HEK293 (cell line): Measurements from ENCODE around the gene TTLL9.

ENCODE experiments used
- CTCF ChIA-PET: fragments of 350-600 bp; formaldehyde crosslinking; extraction: SDS; loops from one replicate; lab custom pipeline; 2021; ENCODE audit warnings: antibody characterized with exemption; lab: Yijun Ruan, JAX
- POLR2A ChIA-PET: fragments of 300-600 bp; formaldehyde crosslinking; extraction: SDS; loops from one replicate; lab custom pipeline; 2020; ENCODE audit warnings: antibody characterized with exemption, inconsistent platforms; lab: Yijun Ruan, JAX
- H3K27ac ChIP-seq: fragments of 200-500 bp; sonication (Bioruptor generic); 2 replicates; pipeline ENCODE4 v1.5.1; 2014; ENCODE audit warnings: low read depth, low read length, control low read depth, inconsistent platforms; ENCODE audit errors: extremely low read depth
- H3K36me3 ChIP-seq, 2 experiments: fragments of 200-500 bp in 1 of 2; sonication (Bioruptor generic) in 1 of 2; 1 replicate in 1 of 2; 2 replicates in 1 of 2; pipeline ENCODE4 v1.5.1; 2014 to 2017; ENCODE audit warnings: inconsistent platforms in 2 of 2, low read length in 2 of 2; ENCODE audit not compliant: control insufficient read depth in 2 of 2, insufficient read depth in 1 of 2
- H3K4me1 ChIP-seq: fragments of 200-500 bp; sonication (Bioruptor generic); 2 replicates; pipeline ENCODE4 v1.5.1; 2014; ENCODE audit warnings: mild to moderate bottlenecking, low read length, inconsistent platforms; ENCODE audit not compliant: control insufficient read depth, insufficient read depth
- H3K4me3 ChIP-seq: 2 replicates; pipeline ENCODE4 v1.5.1; 2011; ENCODE audit warnings: low read depth, mild to moderate bottlenecking, control low read depth, low read length, moderate library complexity
- H3K9me3 ChIP-seq: fragments of 200-500 bp; sonication (Bioruptor generic); 2 replicates; pipeline ENCODE4 v1.5.1; 2014; ENCODE audit warnings: low read depth, low read length, inconsistent platforms; ENCODE audit not compliant: control insufficient read depth, insufficient read depth
- FEZF1 ChIP-seq: fragments of 450-650 bp; formaldehyde crosslinking; IDR thresholded peaks from 2 replicates; pipeline ENCODE4 v1.5.1; 2016; ENCODE audit warnings: missing biosample characterization, missing genetic modification characterization
- GFI1B ChIP-seq: fragments of 450-650 bp; formaldehyde crosslinking; IDR thresholded peaks from 2 replicates; pipeline ENCODE4 v1.5.1; 2016; ENCODE audit warnings: missing biosample characterization, missing genetic modification characterization
- KLF7 ChIP-seq: fragments of 450-650 bp; formaldehyde crosslinking; IDR thresholded peaks from 2 replicates; pipeline ENCODE4 v1.5.1; 2016; ENCODE audit warnings: missing biosample characterization, missing genetic modification characterization, borderline replicate concordance
- OSR2 ChIP-seq: fragments of 450-650 bp; formaldehyde crosslinking; IDR thresholded peaks from 2 replicates; pipeline ENCODE4 v1.5.1; 2016; ENCODE audit warnings: missing biosample characterization, missing genetic modification characterization
- PRDM10 ChIP-seq: fragments of 450-650 bp; formaldehyde crosslinking; IDR thresholded peaks from 2 replicates; pipeline ENCODE4 v1.5.1; 2016; ENCODE audit warnings: missing biosample characterization, missing genetic modification characterization
- WT1 ChIP-seq: fragments of 450-650 bp; formaldehyde crosslinking; IDR thresholded peaks from 2 replicates; pipeline ENCODE4 v1.5.1; 2016; ENCODE audit warnings: missing biosample characterization, missing genetic modification characterization
- ZBTB20 ChIP-seq: fragments of 450-650 bp; formaldehyde crosslinking; IDR thresholded peaks from 2 replicates; pipeline ENCODE4 v1.5.1; 2016; ENCODE audit warnings: missing biosample characterization, missing genetic modification characterization
- ZBTB8A ChIP-seq: fragments of 450-650 bp; formaldehyde crosslinking; IDR thresholded peaks from 2 replicates; pipeline ENCODE4 v1.5.1; 2016; ENCODE audit warnings: missing biosample characterization, missing genetic modification characterization
- ZFP41 ChIP-seq: fragments of 450-650 bp; formaldehyde crosslinking; IDR thresholded peaks from 2 replicates; pipeline ENCODE4 v1.5.1; 2016; ENCODE audit warnings: missing biosample characterization, missing genetic modification characterization, borderline replicate concordance
- ZFP69B ChIP-seq: fragments of 450-650 bp; formaldehyde crosslinking; IDR thresholded peaks from 2 replicates; pipeline ENCODE4 v1.5.1; 2016; ENCODE audit warnings: missing biosample characterization, missing genetic modification characterization
- ZNF132 ChIP-seq: fragments of 450-650 bp; formaldehyde crosslinking; IDR thresholded peaks from 2 replicates; pipeline ENCODE4 v1.5.1; 2017; ENCODE audit warnings: missing biosample characterization, missing genetic modification characterization, borderline replicate concordance
- ZNF214 ChIP-seq: fragments of 450-650 bp; formaldehyde crosslinking; IDR thresholded peaks from 2 replicates; pipeline ENCODE4 v1.5.1; 2017; ENCODE audit warnings: missing biosample characterization, mild to moderate bottlenecking, missing genetic modification characterization, borderline replicate concordance
- ZNF621 ChIP-seq: fragments of 450-650 bp; formaldehyde crosslinking; IDR thresholded peaks from 2 replicates; pipeline ENCODE4 v1.5.1; 2017; ENCODE audit warnings: missing biosample characterization, missing genetic modification characterization
- ZNF639 ChIP-seq: fragments of 450-650 bp; formaldehyde crosslinking; IDR thresholded peaks from 2 replicates; pipeline ENCODE4 v1.5.1; 2016; ENCODE audit warnings: missing biosample characterization, missing genetic modification characterization
- ZNF776 ChIP-seq: fragments of 450-650 bp; formaldehyde crosslinking; IDR thresholded peaks from 2 replicates; pipeline ENCODE4 v1.5.0; 2017; ENCODE audit warnings: missing biosample characterization, missing genetic modification characterization, borderline replicate concordance
- TF ChIP-seq, protein P1 (sequence below): fragments of 450-650 bp; formaldehyde crosslinking; IDR thresholded peaks from 2 replicates; pipeline ENCODE4 v1.5.1; 2016; ENCODE audit warnings: missing biosample characterization, missing genetic modification characterization
- TF ChIP-seq, protein P2 (sequence below): fragments of 450-650 bp; formaldehyde crosslinking; IDR thresholded peaks from 2 replicates; pipeline ENCODE4 v1.5.1; 2017; ENCODE audit warnings: missing biosample characterization, missing genetic modification characterization
- TF ChIP-seq, protein P3 (sequence below): fragments of 450-650 bp; formaldehyde crosslinking; IDR thresholded peaks from 2 replicates; pipeline ENCODE4 v1.5.1; 2016; ENCODE audit warnings: missing biosample characterization, missing genetic modification characterization
- TF ChIP-seq, protein P4 (sequence below): fragments of 450-650 bp; formaldehyde crosslinking; IDR thresholded peaks from 2 replicates; pipeline ENCODE4 v1.5.1; 2017; ENCODE audit warnings: missing biosample characterization, missing genetic modification characterization

The TTLL9 gene

DNA sequence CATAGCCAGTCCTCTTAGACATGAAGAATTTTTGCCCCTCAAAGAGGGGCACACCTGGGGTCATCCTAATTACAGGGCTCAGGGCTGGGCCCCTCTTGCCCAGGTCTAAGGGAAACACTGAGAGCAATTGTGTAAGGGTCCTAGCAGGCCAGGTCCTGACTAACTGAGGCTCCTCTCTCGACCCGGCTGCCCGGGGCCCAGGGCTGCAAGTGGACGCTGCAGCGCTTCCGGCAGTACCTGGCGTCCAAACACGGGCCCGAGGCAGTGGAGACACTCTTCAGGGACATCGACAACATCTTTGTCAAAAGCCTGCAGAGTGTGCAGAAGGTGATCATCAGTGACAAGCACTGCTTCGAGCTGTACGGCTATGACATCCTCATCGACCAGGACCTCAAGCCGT is 64.1 kb downstream of the TTLL9 start:
- POLR2A ChIA-PET: no interaction called here
- TF ChIP-seq PRDM10 (tag by site-specific recombination): no peak
- TF ChIP-seq KLF7 (tag by site-specific recombination): no peak
- no peak for TF ChIP-seq ZNF621 (tag by site-specific recombination)
- no peak for TF ChIP-seq ZNF214 (tag by site-specific recombination)
- no peak for TF ChIP-seq ZBTB8A (tag by site-specific recombination)
- no peak for TF ChIP-seq WT1 (tag by site-specific recombination)
- TF ChIP-seq, protein P1, sequence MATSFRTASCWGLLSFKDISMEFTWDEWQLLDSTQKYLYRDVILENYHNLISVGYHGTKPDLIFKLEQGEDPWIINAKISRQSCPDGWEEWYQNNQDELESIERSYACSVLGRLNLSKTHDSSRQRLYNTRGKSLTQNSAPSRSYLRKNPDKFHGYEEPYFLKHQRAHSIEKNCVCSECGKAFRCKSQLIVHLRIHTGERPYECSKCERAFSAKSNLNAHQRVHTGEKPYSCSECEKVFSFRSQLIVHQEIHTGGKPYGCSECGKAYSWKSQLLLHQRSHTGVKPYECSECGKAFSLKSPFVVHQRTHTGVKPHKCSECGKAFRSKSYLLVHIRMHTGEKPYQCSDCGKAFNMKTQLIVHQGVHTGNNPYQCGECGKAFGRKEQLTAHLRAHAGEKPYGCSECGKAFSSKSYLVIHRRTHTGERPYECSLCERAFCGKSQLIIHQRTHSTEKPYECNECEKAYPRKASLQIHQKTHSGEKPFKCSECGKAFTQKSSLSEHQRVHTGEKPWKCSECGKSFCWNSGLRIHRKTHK (tag by site-specific recombination): no peak
- TF ChIP-seq ZNF639 (tag by site-specific recombination): no peak
- no peak for TF ChIP-seq ZNF132 (tag by site-specific recombination)
- TF ChIP-seq, protein P2, sequence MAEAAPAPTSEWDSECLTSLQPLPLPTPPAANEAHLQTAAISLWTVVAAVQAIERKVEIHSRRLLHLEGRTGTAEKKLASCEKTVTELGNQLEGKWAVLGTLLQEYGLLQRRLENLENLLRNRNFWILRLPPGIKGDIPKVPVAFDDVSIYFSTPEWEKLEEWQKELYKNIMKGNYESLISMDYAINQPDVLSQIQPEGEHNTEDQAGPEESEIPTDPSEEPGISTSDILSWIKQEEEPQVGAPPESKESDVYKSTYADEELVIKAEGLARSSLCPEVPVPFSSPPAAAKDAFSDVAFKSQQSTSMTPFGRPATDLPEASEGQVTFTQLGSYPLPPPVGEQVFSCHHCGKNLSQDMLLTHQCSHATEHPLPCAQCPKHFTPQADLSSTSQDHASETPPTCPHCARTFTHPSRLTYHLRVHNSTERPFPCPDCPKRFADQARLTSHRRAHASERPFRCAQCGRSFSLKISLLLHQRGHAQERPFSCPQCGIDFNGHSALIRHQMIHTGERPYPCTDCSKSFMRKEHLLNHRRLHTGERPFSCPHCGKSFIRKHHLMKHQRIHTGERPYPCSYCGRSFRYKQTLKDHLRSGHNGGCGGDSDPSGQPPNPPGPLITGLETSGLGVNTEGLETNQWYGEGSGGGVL (tag by site-specific recombination): no peak
- TF ChIP-seq, protein P3, sequence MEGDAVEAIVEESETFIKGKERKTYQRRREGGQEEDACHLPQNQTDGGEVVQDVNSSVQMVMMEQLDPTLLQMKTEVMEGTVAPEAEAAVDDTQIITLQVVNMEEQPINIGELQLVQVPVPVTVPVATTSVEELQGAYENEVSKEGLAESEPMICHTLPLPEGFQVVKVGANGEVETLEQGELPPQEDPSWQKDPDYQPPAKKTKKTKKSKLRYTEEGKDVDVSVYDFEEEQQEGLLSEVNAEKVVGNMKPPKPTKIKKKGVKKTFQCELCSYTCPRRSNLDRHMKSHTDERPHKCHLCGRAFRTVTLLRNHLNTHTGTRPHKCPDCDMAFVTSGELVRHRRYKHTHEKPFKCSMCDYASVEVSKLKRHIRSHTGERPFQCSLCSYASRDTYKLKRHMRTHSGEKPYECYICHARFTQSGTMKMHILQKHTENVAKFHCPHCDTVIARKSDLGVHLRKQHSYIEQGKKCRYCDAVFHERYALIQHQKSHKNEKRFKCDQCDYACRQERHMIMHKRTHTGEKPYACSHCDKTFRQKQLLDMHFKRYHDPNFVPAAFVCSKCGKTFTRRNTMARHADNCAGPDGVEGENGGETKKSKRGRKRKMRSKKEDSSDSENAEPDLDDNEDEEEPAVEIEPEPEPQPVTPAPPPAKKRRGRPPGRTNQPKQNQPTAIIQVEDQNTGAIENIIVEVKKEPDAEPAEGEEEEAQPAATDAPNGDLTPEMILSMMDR (tag by site-specific recombination): no peak
- TF ChIP-seq, protein P4, sequence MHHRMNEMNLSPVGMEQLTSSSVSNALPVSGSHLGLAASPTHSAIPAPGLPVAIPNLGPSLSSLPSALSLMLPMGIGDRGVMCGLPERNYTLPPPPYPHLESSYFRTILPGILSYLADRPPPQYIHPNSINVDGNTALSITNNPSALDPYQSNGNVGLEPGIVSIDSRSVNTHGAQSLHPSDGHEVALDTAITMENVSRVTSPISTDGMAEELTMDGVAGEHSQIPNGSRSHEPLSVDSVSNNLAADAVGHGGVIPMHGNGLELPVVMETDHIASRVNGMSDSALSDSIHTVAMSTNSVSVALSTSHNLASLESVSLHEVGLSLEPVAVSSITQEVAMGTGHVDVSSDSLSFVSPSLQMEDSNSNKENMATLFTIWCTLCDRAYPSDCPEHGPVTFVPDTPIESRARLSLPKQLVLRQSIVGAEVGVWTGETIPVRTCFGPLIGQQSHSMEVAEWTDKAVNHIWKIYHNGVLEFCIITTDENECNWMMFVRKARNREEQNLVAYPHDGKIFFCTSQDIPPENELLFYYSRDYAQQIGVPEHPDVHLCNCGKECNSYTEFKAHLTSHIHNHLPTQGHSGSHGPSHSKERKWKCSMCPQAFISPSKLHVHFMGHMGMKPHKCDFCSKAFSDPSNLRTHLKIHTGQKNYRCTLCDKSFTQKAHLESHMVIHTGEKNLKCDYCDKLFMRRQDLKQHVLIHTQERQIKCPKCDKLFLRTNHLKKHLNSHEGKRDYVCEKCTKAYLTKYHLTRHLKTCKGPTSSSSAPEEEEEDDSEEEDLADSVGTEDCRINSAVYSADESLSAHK (tag by site-specific recombination): no peak
- TF ChIP-seq FEZF1 (tag by site-specific recombination): no peak
- TF ChIP-seq ZNF776: no peak
- no peak for TF ChIP-seq GFI1B (tag by site-specific recombination)
- no peak for TF ChIP-seq ZBTB20 (tag by site-specific recombination)
- TF ChIP-seq ZFP69B (tag by site-specific recombination): no peak
- no peak for TF ChIP-seq OSR2 (tag by site-specific recombination)
- no peak for TF ChIP-seq ZFP41 (tag by site-specific recombination)
- no peaks in the 10 kb centered on the region for H3K4me1 ChIP-seq
- CTCF ChIA-PET: no interaction called here
- H3K9me3 ChIP-seq: no peaks in the 10 kb centered on the region
- no peak overlapping the region for H3K27ac ChIP-seq
- no peaks in the 10 kb centered on the region for H3K36me3 ChIP-seq
- no peak overlapping the region for H3K4me3 ChIP-seq
